Measurements from ENCODE around the gene CPNE9. TPM values are rescaled to one million over a fixed set of nuclear protein-coding genes. Genes with fewer than 3 reads are reported as not detected.

CPNE9 gene
- total and polyA plus RNA-seq, 2 of the 13 experiments (the other 11 are each of a cell fraction or from before 2014, with no cell fraction given), result 0.20 TPM; not detected in 1

DNA sequence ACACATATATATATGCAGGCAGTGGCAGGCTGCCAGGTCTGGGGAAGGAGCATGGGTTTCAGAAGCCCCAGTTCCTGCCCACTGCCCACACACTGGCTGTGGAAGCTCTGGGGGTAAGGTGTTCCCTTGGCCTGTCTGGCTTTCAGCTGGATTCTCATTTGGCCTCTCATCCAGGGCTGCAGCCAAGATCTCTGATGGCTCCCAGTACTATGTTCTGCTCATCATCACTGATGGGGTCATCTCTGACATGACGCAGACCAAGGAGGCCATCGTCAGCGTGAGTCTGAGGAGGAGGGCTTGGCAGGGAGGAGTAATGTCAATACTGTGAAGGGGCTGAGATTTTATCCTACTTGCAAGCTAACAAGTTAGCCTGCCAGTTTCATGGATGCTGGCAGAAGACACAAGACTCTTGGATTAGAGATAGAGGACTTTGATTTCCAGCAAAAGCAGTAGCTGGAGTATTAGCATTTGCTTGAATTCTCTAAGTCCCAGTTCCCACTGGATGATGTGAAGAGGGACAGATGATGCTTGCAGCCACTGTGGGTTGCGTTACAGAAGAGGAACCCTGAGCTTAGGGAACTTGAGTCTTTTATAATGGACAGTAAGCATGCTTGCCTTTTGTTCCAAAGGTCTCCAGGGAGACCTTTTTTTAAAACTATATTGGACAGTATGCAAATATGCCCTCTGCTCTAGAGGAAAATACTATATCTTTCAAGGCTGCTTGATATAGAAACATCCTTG, 22.3 kb downstream of the CPNE9 start (continued):
- TF ChIP-seq ZNF737 (CRISPR knock-in tag; IDR thresholded peaks at IDR 0.05; ENCODE audit: borderline replicate concordance), result no peak

DNA sequence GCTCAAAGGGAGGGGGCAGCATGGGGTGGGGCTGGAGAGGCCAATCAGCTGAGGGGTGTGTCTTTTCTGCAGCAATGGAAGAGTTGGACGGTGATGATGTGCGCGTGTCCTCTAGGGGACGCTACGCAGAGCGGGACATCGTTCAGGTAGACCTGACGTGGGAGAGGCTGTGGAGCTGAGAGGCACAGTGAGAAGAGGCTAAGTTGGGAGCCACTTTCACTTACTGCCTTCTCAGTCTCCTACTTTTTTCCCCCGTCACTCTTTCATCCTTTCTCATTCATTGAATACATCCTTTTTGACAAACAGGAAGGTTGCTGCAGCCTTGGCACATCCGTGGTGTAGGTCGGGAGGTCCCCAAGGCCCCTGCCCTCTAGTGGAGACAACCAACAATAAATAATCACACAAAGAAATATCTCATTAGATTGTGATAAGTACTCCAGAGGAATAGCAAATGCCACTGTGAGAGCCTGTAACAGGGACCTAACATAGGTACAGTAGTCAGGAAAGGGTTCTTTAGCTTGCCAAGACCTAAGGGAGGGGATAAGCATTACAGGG, 23.5 kb downstream of the CPNE9 start:
- peaks cover 2% of the 10 kb centered on the region for H3K79me2 ChIP-seq (ENCODE audit: insufficient read depth, low read length)
- 0 out of 6 replicates have a peak overlapping the region, but pooled peaks of 1 of the 3 experiments have one; percentile 8 for H3K4me3 ChIP-seq (replicated peaks in 1 of 3; ENCODE audit: insufficient read depth in 1 of 3, low read depth in 2 of 3, low read length in 3 of 3)
- FAIRE-seq, result no peak
- BruUV-seq (replicated peaks), result no TSS peak
- in situ Hi-C loops (cut with HindIII; ENCODE audit: extremely low pct_ligation_motif_present, low pct_unique_long_range_greater_than_20kb), result loop anchor here (5.0 kb wide), 1 partner anchor 225 kb away; no protein-coding TSS in a partner anchor
- H3K27ac ChIP-seq (ENCODE audit: extremely low read length, insufficient read depth, low read length), result no peak overlapping the region
- no peaks in the 10 kb centered on the region for H3K36me3 ChIP-seq (replicated peaks in 1 of 2; ENCODE audit: control insufficient read depth in 1 of 2, insufficient read depth in 2 of 2, low read length in 2 of 2)
- intact Hi-C loops (cut with micrococcal nuclease; ENCODE audit: unreplicated experiment), result loop anchor here (2.0 kb wide), 1 partner anchor 224 kb away; no protein-coding TSS in a partner anchor
- peak; percentile 8; the same call in 2 of the 3 replicates for ATAC-seq
- H3K4me2 ChIP-seq (ENCODE audit: low read depth, low read length), result no peak overlapping the region
- peak; percentile 42 for DNase-seq (ENCODE audit: low spot score)
- no peak overlapping the region for H3K9ac ChIP-seq (ENCODE audit: insufficient read depth, low read depth, low read length)
- H3K9me3 ChIP-seq (ENCODE audit: low read length), result no peaks in the 10 kb centered on the region
- H3K27me3 ChIP-seq (ENCODE audit: control insufficient read depth in 1 of 2, insufficient read depth in 2 of 2, low read length in 2 of 2), result peaks cover 0 to 3% of the 10 kb centered on the region in 2 experiments; a peak in 2 of 5 replicates
- WGBS (ENCODE audit: low lambda C conversion rate), result 20% methylated on average over 11 of the region's 11 CpGs
- H4K20me1 ChIP-seq (ENCODE audit: insufficient read depth, low read length), result no peaks in the 10 kb centered on the region
- no peak overlapping the region for H2AFZ ChIP-seq (ENCODE audit: low read length)
- ChIA-PET CTCF (ENCODE audit: low intra/inter-chr PET ratio, low total read pairs) (interaction anchor here (1.2 to 1.9 kb wide), 2 partner anchors 11 to 224 kb away, joined by 5 to 8 read pairs; no protein-coding TSS in a partner anchor), POLR2A (interaction anchor here (1.2 kb wide), 1 partner anchor 22 kb away, joined by 3 read pairs; the partner anchor contains the start of gene OGG1)
- H3K4me1 ChIP-seq (ENCODE audit: insufficient read depth, low read length), result peaks cover 15% of the 10 kb centered on the region
- TF ChIP-seq TOE1 (CRISPR knock-in tag; IDR thresholded peaks at IDR 0.05), result no peak
- TF ChIP-seq ZMAT3 (CRISPR knock-in tag; conservative IDR thresholded peaks at IDR 0.05), result no peak
- no peak for TF ChIP-seq CCDC6 (CRISPR knock-in tag; IDR thresholded peaks at IDR 0.05)
- no peak for TF ChIP-seq ZSCAN25 (CRISPR knock-in tag; IDR thresholded peaks at IDR 0.05)
- TF ChIP-seq ZBTB8A (CRISPR knock-in tag; IDR thresholded peaks at IDR 0.05; ENCODE audit: borderline replicate concordance, low read depth), result no peak
- no peak for TF ChIP-seq ZNF552 (CRISPR knock-in tag; IDR thresholded peaks at IDR 0.05; ENCODE audit: borderline replicate concordance)
- TF ChIP-seq AKAP8 (CRISPR knock-in tag; IDR thresholded peaks at IDR 0.05), result no peak
- TF ChIP-seq, protein P1, sequence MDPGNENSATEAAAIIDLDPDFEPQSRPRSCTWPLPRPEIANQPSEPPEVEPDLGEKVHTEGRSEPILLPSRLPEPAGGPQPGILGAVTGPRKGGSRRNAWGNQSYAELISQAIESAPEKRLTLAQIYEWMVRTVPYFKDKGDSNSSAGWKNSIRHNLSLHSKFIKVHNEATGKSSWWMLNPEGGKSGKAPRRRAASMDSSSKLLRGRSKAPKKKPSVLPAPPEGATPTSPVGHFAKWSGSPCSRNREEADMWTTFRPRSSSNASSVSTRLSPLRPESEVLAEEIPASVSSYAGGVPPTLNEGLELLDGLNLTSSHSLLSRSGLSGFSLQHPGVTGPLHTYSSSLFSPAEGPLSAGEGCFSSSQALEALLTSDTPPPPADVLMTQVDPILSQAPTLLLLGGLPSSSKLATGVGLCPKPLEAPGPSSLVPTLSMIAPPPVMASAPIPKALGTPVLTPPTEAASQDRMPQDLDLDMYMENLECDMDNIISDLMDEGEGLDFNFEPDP (CRISPR knock-in tag; conservative IDR thresholded peaks at IDR 0.05), result no peak
- TF ChIP-seq, protein P2, sequence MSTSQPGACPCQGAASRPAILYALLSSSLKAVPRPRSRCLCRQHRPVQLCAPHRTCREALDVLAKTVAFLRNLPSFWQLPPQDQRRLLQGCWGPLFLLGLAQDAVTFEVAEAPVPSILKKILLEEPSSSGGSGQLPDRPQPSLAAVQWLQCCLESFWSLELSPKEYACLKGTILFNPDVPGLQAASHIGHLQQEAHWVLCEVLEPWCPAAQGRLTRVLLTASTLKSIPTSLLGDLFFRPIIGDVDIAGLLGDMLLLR (CRISPR knock-in tag; IDR thresholded peaks at IDR 0.05), result no peak
- TF ChIP-seq, protein P3, sequence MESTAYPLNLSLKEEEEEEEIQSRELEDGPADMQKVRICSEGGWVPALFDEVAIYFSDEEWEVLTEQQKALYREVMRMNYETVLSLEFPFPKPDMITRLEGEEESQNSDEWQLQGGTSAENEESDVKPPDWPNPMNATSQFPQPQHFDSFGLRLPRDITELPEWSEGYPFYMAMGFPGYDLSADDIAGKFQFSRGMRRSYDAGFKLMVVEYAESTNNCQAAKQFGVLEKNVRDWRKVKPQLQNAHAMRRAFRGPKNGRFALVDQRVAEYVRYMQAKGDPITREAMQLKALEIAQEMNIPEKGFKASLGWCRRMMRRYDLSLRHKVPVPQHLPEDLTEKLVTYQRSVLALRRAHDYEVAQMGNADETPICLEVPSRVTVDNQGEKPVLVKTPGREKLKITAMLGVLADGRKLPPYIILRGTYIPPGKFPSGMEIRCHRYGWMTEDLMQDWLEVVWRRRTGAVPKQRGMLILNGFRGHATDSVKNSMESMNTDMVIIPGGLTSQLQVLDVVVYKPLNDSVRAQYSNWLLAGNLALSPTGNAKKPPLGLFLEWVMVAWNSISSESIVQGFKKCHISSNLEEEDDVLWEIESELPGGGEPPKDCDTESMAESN (CRISPR knock-in tag; conservative IDR thresholded peaks at IDR 0.05), result 0 out of 2 replicates have a peak, but pooled peaks have one; percentile 21
- TF ChIP-seq, protein P4, sequence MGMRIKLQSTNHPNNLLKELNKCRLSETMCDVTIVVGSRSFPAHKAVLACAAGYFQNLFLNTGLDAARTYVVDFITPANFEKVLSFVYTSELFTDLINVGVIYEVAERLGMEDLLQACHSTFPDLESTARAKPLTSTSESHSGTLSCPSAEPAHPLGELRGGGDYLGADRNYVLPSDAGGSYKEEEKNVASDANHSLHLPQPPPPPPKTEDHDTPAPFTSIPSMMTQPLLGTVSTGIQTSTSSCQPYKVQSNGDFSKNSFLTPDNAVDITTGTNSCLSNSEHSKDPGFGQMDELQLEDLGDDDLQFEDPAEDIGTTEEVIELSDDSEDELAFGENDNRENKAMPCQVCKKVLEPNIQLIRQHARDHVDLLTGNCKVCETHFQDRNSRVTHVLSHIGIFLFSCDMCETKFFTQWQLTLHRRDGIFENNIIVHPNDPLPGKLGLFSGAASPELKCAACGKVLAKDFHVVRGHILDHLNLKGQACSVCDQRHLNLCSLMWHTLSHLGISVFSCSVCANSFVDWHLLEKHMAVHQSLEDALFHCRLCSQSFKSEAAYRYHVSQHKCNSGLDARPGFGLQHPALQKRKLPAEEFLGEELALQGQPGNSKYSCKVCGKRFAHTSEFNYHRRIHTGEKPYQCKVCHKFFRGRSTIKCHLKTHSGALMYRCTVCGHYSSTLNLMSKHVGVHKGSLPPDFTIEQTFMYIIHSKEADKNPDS (CRISPR knock-in tag; IDR thresholded peaks at IDR 0.05), result no peak
- TF ChIP-seq ZNF570 (CRISPR knock-in tag; IDR thresholded peaks at IDR 0.05; ENCODE audit: borderline replicate concordance), result no peak
- TF ChIP-seq ZNF614 (CRISPR knock-in tag; IDR thresholded peaks at IDR 0.05; ENCODE audit: borderline replicate concordance), result no peak

Data from HepG2 (cell line).